ENCODE measurements around the gene MRPS18B. TPM values are rescaled to one million over a fixed set of nuclear protein-coding genes. Genes with fewer than 3 reads are reported as not detected.
"Not testable (repeated sequence)": the region's sequence is repeated elsewhere in the genome, so short reads cannot be mapped to it uniquely, and the experiment has no call there.

The MRPS18B gene
- total RNA-seq, result 53.0 TPM

- no peak for FAIRE-seq
- DNase-seq (ENCODE audit: low spot score in 2 of 2), result peak; percentile 71 to 76
Measured at GRCh38 chr6:30617565-30618269, at the start of gene MRPS18B. MRPS18B (plus strand) TSS chr6:30617840; CDS start chr6:30617866, 26 bp downstream.

- no peak for FAIRE-seq
- no peak for DNase-seq (ENCODE audit: low spot score in 2 of 2)
Measured at GRCh38 chr6:30568245-30568644, 49.4 kb upstream of the MRPS18B start.

DNA sequence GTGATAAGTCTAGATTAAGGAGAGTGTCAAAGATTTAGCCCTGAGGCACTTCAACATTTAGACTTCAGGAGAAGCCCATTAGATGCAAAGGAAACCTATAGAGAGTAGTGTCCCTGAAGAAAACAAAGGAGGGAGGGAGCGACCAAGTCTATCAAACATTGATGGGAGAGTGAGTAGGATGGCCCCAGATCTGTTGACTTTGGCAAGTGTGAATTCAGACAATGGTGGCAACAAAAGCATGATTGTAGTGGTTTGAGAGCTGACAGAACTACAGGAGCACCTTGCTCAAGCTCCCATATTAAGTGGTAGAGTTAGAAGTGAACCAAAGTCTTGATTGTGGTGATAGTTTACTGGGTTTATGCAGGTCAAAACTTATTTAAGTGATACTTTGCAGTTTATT, 47.4 kb upstream of the MRPS18B start:
- no peak for FAIRE-seq
- no peak for DNase-seq (ENCODE audit: low spot score in 2 of 2)

GRCh38 chr6:30570740-30571074, 46.9 kb upstream of the MRPS18B start:
- no peak for FAIRE-seq

GRCh38 chr6:30571075-30571761, 46.4 kb upstream of the MRPS18B start, which contains the start of gene ABCF1:
ABCF1 (plus strand) TSS chr6:30571442; CDS start chr6:30571488, 46 bp downstream.
- FAIRE-seq (no peak), DNase-seq (ENCODE audit: low spot score in 2 of 2) (peak; percentile 94 to 99)

More at GRCh38 chr6:30570740-30571074, 46.9 kb upstream of the MRPS18B start:
- DNase-seq (ENCODE audit: low spot score in 2 of 2), result peak in 1 of 2 donors; percentile 22

GRCh38 chr6:30571762-30572082, 45.9 kb upstream of the MRPS18B start:
- DNase-seq (ENCODE audit: low spot score in 2 of 2) (no peak), FAIRE-seq (no peak)

DNA sequence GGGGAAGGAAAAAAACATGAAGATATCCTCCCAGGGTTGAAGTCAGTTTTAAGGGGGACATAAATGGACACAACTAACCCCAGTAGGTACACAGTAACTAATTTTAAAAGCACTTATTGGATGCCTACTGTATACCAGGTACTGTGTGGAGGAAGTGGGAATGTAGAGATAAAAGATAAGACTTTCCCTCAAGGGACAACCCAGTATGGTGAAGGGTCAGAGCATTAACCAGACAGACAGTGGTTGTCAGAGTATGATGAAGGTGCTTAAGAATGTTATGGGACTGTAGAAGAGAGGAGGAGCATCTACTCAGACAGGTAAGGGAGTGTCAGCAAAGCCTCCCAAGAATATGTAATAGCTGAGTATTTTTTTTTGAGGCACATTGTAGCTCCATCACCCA, 45.5 kb upstream of the MRPS18B start:
- DNase-seq (ENCODE audit: low spot score in 2 of 2), result no peak

DNA sequence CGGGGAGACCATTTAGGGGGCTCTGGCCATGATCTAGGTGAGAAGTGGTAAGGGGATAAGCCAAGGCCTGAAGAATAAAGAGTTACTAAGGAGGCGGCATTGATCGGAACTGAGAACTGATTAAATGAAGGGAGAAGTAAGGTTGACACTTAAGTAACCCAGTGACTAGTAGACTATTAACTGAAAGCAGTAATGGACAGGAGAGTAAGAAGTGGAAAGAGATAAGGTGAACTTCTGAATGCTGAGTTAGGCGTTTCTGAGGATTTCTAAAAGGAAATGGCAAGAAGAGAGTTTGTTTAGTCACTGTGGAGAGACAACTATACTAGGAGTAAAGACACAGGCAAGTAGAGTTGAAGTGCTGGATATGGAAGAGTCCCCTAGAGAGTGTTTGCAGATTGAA, 44.5 kb upstream of the MRPS18B start:
- FAIRE-seq (no peak), DNase-seq (ENCODE audit: low spot score in 2 of 2) (no peak)

More for the DNA sequence above, 45.5 kb upstream of the MRPS18B start:
- FAIRE-seq, result no peak

- no peak for DNase-seq (ENCODE audit: low spot score in 2 of 2)
- FAIRE-seq, result no peak
Measured at GRCh38 chr6:30578051-30578450, 39.6 kb upstream of the MRPS18B start.

GRCh38 chr6:30583921-30584320, 33.7 kb upstream of the MRPS18B start:
- FAIRE-seq (no peak), DNase-seq (ENCODE audit: low spot score in 2 of 2) (no peak)

DNA sequence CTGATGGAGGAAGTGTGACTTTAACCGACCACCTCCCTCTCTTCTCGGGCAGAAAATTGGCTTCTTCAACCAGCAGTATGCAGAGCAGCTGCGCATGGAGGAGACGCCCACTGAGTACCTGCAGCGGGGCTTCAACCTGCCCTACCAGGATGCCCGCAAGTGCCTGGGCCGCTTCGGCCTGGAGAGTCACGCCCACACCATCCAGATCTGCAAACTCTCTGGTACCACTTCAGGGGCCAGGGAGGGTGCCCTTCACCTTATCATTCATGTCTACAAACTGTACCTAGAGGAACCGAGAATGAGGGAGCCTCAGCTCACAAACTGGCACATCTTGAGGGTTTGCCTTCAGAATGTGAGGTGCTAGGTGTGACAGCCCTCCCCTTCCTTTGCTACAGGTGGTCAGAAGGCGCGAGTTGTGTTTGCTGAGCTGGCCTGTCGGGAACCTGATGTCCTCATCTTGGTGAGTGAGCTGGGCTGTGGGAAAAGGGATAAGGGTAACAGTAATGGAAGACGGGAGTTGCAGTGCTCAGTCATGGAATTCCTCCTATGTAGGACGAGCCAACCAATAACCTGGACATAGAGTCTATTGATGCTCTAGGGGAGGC, 27.8 kb upstream of the MRPS18B start:
- no peak for FAIRE-seq
- no peak for DNase-seq (ENCODE audit: low spot score in 2 of 2)

DNA sequence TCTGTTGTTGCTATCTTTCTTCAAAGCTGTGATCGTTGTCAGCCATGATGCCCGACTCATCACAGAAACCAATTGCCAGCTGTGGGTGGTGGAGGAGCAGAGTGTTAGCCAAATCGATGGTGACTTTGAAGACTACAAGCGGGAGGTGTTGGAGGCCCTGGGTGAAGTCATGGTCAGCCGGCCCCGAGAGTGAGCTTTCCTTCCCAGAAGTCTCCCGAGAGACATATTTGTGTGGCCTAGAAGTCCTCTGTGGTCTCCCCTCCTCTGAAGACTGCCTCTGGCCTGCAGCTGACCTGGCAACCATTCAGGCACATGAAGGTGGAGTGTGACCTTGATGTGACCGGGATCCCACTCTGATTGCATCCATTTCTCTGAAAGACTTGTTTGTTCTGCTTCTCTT, 27.1 kb upstream of the MRPS18B start:
- no peak for FAIRE-seq
- no peak for DNase-seq (ENCODE audit: low spot score in 2 of 2)

- no peak for FAIRE-seq
- no peak for DNase-seq (ENCODE audit: low spot score in 2 of 2)
Measured at GRCh38 chr6:30591008-30591407, 26.6 kb upstream of the MRPS18B start.

DNA sequence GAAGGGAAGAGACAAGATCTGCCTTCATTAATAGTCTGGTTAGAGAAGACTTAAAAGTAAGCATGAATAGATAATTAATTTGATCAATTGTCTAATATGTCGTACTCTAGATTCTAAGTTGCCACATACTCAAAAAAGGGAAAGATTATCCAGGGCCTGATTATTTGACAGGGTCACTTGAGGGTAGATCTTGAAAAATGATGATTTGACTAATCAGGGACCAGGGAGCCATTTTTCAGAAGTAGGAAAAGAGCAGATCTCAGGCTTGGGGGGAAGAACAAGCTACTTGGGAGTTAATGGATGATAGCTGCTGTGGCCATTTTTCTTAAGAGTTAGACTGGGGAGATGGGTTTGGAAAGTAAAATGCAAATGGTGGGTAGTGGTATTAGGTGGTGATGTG, 25.4 kb upstream of the MRPS18B start:
- FAIRE-seq, result no peak

GRCh38 chr6:30597315-30598144, 20.1 kb upstream of the MRPS18B start:
- DNase-seq (ENCODE audit: low spot score in 2 of 2), result peak; percentile 53 to 67
- not testable (repeated sequence) for FAIRE-seq

More for the DNA sequence above, 25.4 kb upstream of the MRPS18B start:
- no peak for DNase-seq (ENCODE audit: low spot score in 2 of 2)

- DNase-seq (ENCODE audit: low spot score in 2 of 2) (no peak), FAIRE-seq (no peak)
Measured at GRCh38 chr6:30598912-30599624, 18.6 kb upstream of the MRPS18B start.

DNA sequence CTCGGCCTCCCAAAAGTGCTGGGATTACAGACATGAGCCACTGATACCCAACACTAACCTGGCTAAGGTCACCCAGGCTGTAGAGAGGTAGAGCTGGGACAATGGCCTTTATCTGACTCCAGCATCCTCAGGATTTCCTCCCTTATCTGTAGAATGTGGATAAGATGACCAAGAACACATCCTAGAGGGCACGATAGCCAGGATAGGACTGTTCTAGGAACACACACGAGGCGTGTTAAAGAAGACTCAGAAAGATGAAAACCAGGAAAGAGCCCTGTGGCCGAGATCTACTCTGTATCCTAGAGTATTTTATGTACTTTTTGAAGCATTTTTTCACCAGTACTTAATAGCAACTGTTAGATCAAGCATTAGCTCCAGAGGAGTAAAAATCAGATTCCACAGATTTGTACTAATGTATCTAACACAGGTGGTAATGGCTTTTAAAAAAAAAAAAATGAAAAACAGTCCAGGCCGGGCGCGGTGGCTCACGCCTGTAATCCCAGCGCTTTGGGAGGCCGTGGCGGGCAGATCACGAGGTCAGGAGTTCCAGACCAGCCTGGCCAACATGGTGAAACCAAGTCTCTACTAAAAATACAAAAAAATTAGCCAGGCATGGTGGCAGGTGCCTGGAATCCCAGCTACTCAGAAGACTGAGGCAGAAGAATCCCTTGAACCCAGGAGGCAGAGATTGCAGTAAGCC, 17.9 kb upstream of the MRPS18B start:
- FAIRE-seq, result no peak
- no peak for DNase-seq (ENCODE audit: low spot score in 2 of 2)

GRCh38 chr6:30600451-30600961, 17.1 kb upstream of the MRPS18B start:
- FAIRE-seq (no peak), DNase-seq (ENCODE audit: low spot score in 2 of 2) (no peak)

GRCh38 chr6:30601436-30601814, 16.2 kb upstream of the MRPS18B start:
- FAIRE-seq, result no peak

More at GRCh38 chr6:30601436-30601814, 16.2 kb upstream of the MRPS18B start:
- no peak for DNase-seq (ENCODE audit: low spot score in 2 of 2)
